HEK293 (cell line): ENCODE measurements around the gene POLR1E.

Experiments used
- CTCF ChIA-PET: fragments of 350-600 bp; formaldehyde crosslinking; extraction: SDS; loops from one replicate; lab custom pipeline; 2021; ENCODE audit warnings: antibody characterized with exemption; lab: Yijun Ruan, JAX
- POLR2A ChIA-PET: fragments of 300-600 bp; formaldehyde crosslinking; extraction: SDS; loops from one replicate; lab custom pipeline; 2020; ENCODE audit warnings: antibody characterized with exemption, inconsistent platforms; lab: Yijun Ruan, JAX
- H3K27ac ChIP-seq: fragments of 200-500 bp; sonication (Bioruptor generic); 2 replicates; pipeline ENCODE4 v1.5.1; 2014; ENCODE audit warnings: low read depth, low read length, control low read depth, inconsistent platforms; ENCODE audit errors: extremely low read depth
- H3K36me3 ChIP-seq, 2 experiments: fragments of 200-500 bp in 1 of 2; sonication (Bioruptor generic) in 1 of 2; 1 replicate in 1 of 2; 2 replicates in 1 of 2; pipeline ENCODE4 v1.5.1; 2014 to 2017; ENCODE audit warnings: inconsistent platforms in 2 of 2, low read length in 2 of 2; ENCODE audit not compliant: control insufficient read depth in 2 of 2, insufficient read depth in 1 of 2
- H3K4me1 ChIP-seq: fragments of 200-500 bp; sonication (Bioruptor generic); 2 replicates; pipeline ENCODE4 v1.5.1; 2014; ENCODE audit warnings: mild to moderate bottlenecking, low read length, inconsistent platforms; ENCODE audit not compliant: control insufficient read depth, insufficient read depth
- H3K4me3 ChIP-seq: 2 replicates; pipeline ENCODE4 v1.5.1; 2011; ENCODE audit warnings: low read depth, mild to moderate bottlenecking, control low read depth, low read length, moderate library complexity
- H3K9me3 ChIP-seq: fragments of 200-500 bp; sonication (Bioruptor generic); 2 replicates; pipeline ENCODE4 v1.5.1; 2014; ENCODE audit warnings: low read depth, low read length, inconsistent platforms; ENCODE audit not compliant: control insufficient read depth, insufficient read depth
- HOXD13 ChIP-seq: sonication (generic); formaldehyde crosslinking; IDR thresholded peaks from 2 replicates; pipeline ENCODE4 v1.8.0; 2022; ENCODE audit warnings: missing genetic modification reagents, borderline replicate concordance
- PRDM1 ChIP-seq: fragments of 450-650 bp; formaldehyde crosslinking; IDR thresholded peaks from 2 replicates; pipeline ENCODE4; 2016; ENCODE audit warnings: missing biosample characterization, missing genetic modification characterization
- SP7 ChIP-seq: fragments of 450-650 bp; formaldehyde crosslinking; IDR thresholded peaks from 2 replicates; pipeline ENCODE4 v1.5.1; 2016; ENCODE audit warnings: missing biosample characterization, missing genetic modification characterization
- ZBTB7A ChIP-seq: fragments of 450-650 bp; formaldehyde crosslinking; IDR thresholded peaks from 2 replicates; pipeline ENCODE4 v1.5.1; 2016; ENCODE audit warnings: low read depth, missing biosample characterization, missing genetic modification characterization
- ZFHX2 ChIP-seq: fragments of 450-650 bp; formaldehyde crosslinking; conservative IDR thresholded peaks from 2 replicates; pipeline ENCODE4 v1.5.1; 2016; ENCODE audit warnings: missing biosample characterization, missing genetic modification characterization
- ZFP37 ChIP-seq: fragments of 450-650 bp; formaldehyde crosslinking; IDR thresholded peaks from 2 replicates; pipeline ENCODE4 v1.5.1; 2016; ENCODE audit warnings: missing biosample characterization, missing genetic modification characterization
- ZNF114 ChIP-seq: fragments of 450-650 bp; formaldehyde crosslinking; IDR thresholded peaks from 2 replicates; pipeline ENCODE4 v1.5.0; 2017; ENCODE audit warnings: missing biosample characterization, missing genetic modification characterization
- ZNF221 ChIP-seq: fragments of 450-650 bp; formaldehyde crosslinking; IDR thresholded peaks from 2 replicates; pipeline ENCODE4 v1.5.1; 2017; ENCODE audit warnings: missing biosample characterization, missing genetic modification characterization, borderline replicate concordance
- ZNF274 ChIP-seq, 2 experiments: fragments of 200-500 bp in 1 of 2; fragments of 450-650 bp in 1 of 2; sonication (Bioruptor generic) in 1 of 2; formaldehyde crosslinking in 1 of 2; IDR thresholded peaks; 2 replicates each; pipeline versions ENCODE4 v1.5.1 to v1.6.1; 2014 to 2016; ENCODE audit warnings: borderline replicate concordance in 1 of 2, inconsistent platforms in 1 of 2, low read length in 1 of 2, missing biosample characterization in 1 of 2, missing genetic modification characterization in 1 of 2
- ZNF629 ChIP-seq: fragments of 450-650 bp; formaldehyde crosslinking; IDR thresholded peaks from 2 replicates; pipeline ENCODE4 v1.5.1; 2017; ENCODE audit warnings: missing biosample characterization, missing genetic modification characterization
- ZNF664 ChIP-seq: fragments of 450-650 bp; formaldehyde crosslinking; IDR thresholded peaks from 2 replicates; pipeline ENCODE4 v1.5.1; 2016; ENCODE audit warnings: missing biosample characterization, missing genetic modification characterization
- ZNF677 ChIP-seq: fragments of 450-650 bp; IDR thresholded peaks from 2 replicates; pipeline ENCODE4 v1.5.0; 2018; ENCODE audit warnings: missing biosample characterization, mild to moderate bottlenecking, missing genetic modification characterization, moderate library complexity
- TF ChIP-seq, protein P1 (sequence below): IDR thresholded peaks from 2 replicates; pipeline ENCODE4 v1.6.1; 2011; ENCODE audit warnings: mild to moderate bottlenecking, low read depth, low read length, borderline replicate concordance
- TF ChIP-seq, protein P2 (sequence below): fragments of 450-650 bp; formaldehyde crosslinking; IDR thresholded peaks from 2 replicates; pipeline ENCODE4 v1.5.1; 2016; ENCODE audit warnings: missing biosample characterization, missing genetic modification characterization, low read depth
- TF ChIP-seq, protein P3 (sequence below): fragments of 450-650 bp; formaldehyde crosslinking; IDR thresholded peaks from 2 replicates; pipeline ENCODE4 v1.5.1; 2016; ENCODE audit warnings: missing biosample characterization, missing genetic modification characterization, borderline replicate concordance
- TF ChIP-seq, protein P4 (sequence below): fragments of 450-650 bp; formaldehyde crosslinking; IDR thresholded peaks from 2 replicates; pipeline ENCODE4 v1.5.1; 2017; ENCODE audit warnings: missing biosample characterization, missing genetic modification characterization
- TF ChIP-seq, protein P5 (sequence below): fragments of 450-650 bp; formaldehyde crosslinking; IDR thresholded peaks from 2 replicates; pipeline ENCODE4 v1.5.1; 2016; ENCODE audit warnings: missing biosample characterization, missing genetic modification characterization

Gene POLR1E

DNA sequence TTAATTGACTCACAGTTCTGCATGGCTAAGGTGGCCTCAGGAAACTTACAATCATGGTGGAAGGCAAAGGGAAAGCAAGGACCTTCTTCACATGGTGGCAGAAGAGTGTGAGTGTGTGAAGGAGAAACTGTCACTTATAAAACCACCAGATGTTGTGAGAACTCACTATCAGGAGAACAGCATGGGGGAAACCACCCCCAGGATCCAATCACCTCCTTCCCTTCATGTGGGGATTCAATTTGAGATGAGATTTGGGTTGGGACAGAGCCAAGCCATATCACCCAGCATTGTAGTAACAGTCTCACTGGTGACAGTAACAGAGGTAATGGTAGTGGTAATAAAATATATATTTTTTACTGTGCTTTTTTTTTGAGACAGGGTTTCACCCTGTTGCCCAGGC lies 38.6 kb upstream of the POLR1E start:
- CTCF ChIA-PET, result no interaction called here
- Histone ChIP-seq H3K36me3 (peaks cover 0 to 17% of the 10 kb centered on the region in 2 experiments; a peak in 2 of 3 replicates), H3K9me3 (no peaks in the 10 kb centered on the region), H3K4me1 (no peaks in the 10 kb centered on the region), H3K4me3 (no peak overlapping the region), H3K27ac (no peak overlapping the region)
- POLR2A ChIA-PET, result no interaction called here
- TF ChIP-seq, protein P1, sequence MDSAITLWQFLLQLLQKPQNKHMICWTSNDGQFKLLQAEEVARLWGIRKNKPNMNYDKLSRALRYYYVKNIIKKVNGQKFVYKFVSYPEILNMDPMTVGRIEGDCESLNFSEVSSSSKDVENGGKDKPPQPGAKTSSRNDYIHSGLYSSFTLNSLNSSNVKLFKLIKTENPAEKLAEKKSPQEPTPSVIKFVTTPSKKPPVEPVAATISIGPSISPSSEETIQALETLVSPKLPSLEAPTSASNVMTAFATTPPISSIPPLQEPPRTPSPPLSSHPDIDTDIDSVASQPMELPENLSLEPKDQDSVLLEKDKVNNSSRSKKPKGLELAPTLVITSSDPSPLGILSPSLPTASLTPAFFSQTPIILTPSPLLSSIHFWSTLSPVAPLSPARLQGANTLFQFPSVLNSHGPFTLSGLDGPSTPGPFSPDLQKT, result no peak
- TF ChIP-seq, protein P2, sequence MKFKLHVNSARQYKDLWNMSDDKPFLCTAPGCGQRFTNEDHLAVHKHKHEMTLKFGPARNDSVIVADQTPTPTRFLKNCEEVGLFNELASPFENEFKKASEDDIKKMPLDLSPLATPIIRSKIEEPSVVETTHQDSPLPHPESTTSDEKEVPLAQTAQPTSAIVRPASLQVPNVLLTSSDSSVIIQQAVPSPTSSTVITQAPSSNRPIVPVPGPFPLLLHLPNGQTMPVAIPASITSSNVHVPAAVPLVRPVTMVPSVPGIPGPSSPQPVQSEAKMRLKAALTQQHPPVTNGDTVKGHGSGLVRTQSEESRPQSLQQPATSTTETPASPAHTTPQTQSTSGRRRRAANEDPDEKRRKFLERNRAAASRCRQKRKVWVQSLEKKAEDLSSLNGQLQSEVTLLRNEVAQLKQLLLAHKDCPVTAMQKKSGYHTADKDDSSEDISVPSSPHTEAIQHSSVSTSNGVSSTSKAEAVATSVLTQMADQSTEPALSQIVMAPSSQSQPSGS, result no peak
- TF ChIP-seq PRDM1, result peak; percentile 50; the same call in 1 of the 2 replicates

DNA sequence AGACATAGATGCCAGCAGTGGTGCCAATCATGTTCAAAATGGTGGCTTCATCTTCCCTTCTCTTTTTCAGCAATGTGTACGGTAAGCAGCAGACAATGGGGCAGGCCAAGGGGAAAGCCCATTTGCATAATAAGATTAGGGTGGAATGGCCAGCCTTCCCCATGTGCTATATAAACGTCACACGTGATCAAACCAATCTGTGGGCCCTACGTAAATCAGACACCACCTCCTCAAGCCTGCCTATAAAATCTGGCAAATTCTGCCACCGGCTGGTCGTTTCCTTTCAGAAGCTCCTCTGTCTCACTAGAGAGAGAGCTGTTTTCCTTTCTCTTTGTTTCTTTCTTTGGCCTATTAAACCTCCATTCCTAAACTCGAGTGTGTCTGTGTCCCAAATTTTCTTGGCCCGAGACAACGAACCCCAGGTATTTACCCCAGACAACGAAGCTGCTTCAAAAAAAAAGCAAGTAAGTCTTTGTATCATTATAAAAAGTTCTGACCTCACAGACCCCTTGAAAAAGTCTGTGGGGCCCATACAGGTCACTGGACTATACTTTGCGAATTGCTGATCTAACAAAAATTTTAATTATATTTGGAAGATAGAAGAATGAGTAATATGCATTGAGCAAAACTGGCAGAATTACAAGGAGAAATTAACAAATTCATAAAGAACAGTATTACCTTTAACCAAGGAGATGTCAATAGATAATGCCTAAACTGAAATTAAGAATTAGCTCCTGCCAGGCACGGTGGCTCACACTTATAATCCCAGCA lies 35.7 kb upstream of the POLR1E start:
- CTCF ChIA-PET, result interaction anchor here (0.6 to 1.3 kb wide), 2 partner anchors 454 to 761 kb away, joined by 3 read pairs; no protein-coding TSS in a partner anchor
- Histone ChIP-seq H3K4me3 (no peak overlapping the region), H3K27ac (no peak overlapping the region)
- TF ChIP-seq ZBTB7A (tag by site-specific recombination) (no peak), ZNF629 (tag by site-specific recombination) (no peak), ZNF677 (no peak), ZNF664 (tag by site-specific recombination) (no peak), ZFHX2 (no peak), HOXD13 (CRISPR knock-in tag) (no peak), ZNF114 (no peak), ZFP37 (tag by site-specific recombination) (no peak), SP7 (tag by site-specific recombination) (no peak), ZNF221 (tag by site-specific recombination) (no peak), ZNF274 (IDR thresholded peaks at IDR 0.05; ENCODE audit: low read length) (no peak), ZNF274 (tag by site-specific recombination; IDR thresholded peaks at IDR 0.05; ENCODE audit: borderline replicate concordance) (no peak)
- TF ChIP-seq, protein P3, sequence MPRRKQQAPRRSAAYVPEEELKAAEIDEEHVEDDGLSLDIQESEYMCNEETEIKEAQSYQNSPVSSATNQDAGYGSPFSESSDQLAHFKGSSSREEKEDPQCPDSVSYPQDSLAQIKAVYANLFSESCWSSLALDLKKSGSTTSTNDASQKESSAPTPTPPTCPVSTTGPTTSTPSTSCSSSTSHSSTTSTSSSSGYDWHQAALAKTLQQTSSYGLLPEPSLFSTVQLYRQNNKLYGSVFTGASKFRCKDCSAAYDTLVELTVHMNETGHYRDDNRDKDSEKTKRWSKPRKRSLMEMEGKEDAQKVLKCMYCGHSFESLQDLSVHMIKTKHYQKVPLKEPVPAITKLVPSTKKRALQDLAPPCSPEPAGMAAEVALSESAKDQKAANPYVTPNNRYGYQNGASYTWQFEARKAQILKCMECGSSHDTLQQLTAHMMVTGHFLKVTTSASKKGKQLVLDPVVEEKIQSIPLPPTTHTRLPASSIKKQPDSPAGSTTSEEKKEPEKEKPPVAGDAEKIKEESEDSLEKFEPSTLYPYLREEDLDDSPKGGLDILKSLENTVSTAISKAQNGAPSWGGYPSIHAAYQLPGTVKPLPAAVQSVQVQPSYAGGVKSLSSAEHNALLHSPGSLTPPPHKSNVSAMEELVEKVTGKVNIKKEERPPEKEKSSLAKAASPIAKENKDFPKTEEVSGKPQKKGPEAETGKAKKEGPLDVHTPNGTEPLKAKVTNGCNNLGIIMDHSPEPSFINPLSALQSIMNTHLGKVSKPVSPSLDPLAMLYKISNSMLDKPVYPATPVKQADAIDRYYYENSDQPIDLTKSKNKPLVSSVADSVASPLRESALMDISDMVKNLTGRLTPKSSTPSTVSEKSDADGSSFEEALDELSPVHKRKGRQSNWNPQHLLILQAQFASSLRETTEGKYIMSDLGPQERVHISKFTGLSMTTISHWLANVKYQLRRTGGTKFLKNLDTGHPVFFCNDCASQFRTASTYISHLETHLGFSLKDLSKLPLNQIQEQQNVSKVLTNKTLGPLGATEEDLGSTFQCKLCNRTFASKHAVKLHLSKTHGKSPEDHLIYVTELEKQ, result no peak
- TF ChIP-seq, protein P4, sequence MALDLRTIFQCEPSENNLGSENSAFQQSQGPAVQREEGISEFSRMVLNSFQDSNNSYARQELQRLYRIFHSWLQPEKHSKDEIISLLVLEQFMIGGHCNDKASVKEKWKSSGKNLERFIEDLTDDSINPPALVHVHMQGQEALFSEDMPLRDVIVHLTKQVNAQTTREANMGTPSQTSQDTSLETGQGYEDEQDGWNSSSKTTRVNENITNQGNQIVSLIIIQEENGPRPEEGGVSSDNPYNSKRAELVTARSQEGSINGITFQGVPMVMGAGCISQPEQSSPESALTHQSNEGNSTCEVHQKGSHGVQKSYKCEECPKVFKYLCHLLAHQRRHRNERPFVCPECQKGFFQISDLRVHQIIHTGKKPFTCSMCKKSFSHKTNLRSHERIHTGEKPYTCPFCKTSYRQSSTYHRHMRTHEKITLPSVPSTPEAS (tag by site-specific recombination), result no peak
- TF ChIP-seq, protein P5, sequence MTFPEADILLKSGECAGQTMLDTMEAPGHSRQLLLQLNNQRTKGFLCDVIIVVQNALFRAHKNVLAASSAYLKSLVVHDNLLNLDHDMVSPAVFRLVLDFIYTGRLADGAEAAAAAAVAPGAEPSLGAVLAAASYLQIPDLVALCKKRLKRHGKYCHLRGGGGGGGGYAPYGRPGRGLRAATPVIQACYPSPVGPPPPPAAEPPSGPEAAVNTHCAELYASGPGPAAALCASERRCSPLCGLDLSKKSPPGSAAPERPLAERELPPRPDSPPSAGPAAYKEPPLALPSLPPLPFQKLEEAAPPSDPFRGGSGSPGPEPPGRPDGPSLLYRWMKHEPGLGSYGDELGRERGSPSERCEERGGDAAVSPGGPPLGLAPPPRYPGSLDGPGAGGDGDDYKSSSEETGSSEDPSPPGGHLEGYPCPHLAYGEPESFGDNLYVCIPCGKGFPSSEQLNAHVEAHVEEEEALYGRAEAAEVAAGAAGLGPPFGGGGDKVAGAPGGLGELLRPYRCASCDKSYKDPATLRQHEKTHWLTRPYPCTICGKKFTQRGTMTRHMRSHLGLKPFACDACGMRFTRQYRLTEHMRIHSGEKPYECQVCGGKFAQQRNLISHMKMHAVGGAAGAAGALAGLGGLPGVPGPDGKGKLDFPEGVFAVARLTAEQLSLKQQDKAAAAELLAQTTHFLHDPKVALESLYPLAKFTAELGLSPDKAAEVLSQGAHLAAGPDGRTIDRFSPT (tag by site-specific recombination), result no peak
- TF ChIP-seq, all 188 proteins: peak for 0
- Histone ChIP-seq H3K9me3 (no peaks in the 10 kb centered on the region), H3K36me3 (peaks cover 0 to 9% of the 10 kb centered on the region in 2 experiments; a peak in 2 of 3 replicates), H3K4me1 (peaks cover 9% of the 10 kb centered on the region; the same call in 1 of the 2 replicates)
- POLR2A ChIA-PET, result interaction anchor here (0.7 to 0.9 kb wide), 3 partner anchors 14 to 16 kb away, joined by 3 to 7 read pairs (median 4); partner anchors contain the start of gene ZBTB5
